Activated CD8-positive, alpha-beta memory T cell treated with anti-CD3 and anti-CD28 coated beads, Interleukin-2, amount 50 U/mL, for 1 hour (primary cell): Measurements from ENCODE around the gene HAPLN2.

Source experiments
- DNase-seq: peaks from one replicate; pipeline ENCODE4 v3.0.0-alpha.2; 2020; ENCODE audit errors: extremely low read depth

The HAPLN2 gene

DNA sequence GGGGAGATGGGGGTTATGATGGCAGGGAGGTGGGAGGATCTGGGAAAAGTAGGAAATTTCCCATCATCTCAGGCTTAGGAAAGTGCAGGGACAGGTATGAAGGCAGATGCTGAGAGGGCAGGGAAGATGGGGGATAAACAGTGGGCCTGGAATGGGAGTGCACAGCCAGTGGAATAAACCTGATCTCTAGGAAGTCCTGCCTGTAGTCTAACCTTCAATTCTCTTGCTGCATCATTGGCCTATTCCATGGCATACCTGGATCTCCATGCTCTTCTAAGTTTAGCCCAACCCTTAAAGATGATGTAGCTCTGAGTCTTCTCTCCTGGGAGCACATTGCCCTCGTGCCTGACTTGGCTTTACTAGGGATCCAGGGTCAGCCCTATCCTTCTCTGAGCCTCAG lies 25.4 kb downstream of the HAPLN2 start:
- no peak for DNase-seq

DNA sequence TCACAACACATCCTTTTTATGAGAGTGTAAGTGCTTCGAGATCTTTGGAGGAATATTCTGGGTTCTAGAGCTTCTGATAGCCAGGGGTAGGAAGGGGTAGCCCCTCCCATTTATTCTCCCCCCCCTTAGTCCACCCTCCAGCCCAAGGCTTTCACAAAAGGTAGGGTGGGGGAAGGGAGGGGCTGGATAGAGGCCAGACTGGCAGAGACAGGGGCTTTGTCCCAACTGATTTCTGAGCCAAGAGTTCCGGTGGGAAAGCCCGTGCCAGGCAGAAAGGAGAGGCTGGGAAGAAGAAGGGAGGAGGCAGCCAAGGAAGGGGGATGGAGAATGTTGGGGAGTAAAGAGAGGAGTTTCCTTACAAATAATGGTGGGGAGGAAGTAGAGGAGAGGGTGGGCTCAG lies 25.8 kb downstream of the HAPLN2 start:
- DNase-seq: no peak

DNA sequence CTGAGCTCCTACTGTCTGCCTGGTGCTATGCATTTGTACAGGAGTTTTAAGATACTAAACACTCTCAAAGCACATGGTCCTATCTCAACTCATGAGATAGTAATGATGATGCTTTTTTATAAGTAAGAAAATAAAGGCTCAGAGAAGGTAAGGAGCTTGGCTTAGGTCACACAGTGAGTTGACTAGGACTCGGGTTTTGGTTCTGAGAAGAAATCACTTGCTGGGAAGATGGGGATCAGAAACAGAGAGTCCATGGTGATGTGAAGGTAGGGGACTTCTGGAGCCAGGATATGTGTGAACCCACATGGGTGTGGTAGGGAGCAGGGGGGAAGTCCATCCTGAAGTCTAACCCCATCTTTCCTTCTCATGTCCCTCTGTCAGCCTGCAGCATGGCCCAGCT lies 26.5 kb downstream of the HAPLN2 start:
- DNase-seq: no peak

DNA sequence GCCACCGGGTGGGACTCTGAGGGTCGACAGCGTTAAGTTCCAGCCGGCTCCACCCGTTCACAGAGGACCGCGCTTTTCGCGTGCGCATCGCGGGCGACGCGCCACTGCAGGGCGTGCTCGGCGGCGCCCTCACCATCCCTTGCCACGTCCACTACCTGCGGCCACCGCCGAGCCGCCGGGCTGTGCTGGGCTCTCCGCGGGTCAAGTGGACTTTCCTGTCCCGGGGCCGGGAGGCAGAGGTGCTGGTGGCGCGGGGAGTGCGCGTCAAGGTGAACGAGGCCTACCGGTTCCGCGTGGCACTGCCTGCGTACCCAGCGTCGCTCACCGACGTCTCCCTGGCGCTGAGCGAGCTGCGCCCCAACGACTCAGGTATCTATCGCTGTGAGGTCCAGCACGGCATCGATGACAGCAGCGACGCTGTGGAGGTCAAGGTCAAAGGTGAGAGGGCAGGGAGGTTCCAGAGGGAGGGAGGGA lies 27.6 kb downstream of the HAPLN2 start:
- no peak for DNase-seq

DNA sequence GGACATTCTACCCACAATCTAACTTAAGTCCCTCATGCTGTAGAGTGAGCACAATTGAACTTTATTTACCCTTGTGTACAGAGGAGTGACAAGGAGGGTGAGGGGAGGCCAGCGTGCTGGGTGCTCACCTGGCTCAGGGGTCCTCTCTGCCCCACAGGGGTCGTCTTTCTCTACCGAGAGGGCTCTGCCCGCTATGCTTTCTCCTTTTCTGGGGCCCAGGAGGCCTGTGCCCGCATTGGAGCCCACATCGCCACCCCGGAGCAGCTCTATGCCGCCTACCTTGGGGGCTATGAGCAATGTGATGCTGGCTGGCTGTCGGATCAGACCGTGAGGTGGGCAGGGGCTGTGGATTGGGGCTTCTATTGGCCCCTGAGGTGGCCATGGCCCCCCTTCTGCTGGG lies 28.1 kb downstream of the HAPLN2 start:
- DNase-seq: no peak

DNA sequence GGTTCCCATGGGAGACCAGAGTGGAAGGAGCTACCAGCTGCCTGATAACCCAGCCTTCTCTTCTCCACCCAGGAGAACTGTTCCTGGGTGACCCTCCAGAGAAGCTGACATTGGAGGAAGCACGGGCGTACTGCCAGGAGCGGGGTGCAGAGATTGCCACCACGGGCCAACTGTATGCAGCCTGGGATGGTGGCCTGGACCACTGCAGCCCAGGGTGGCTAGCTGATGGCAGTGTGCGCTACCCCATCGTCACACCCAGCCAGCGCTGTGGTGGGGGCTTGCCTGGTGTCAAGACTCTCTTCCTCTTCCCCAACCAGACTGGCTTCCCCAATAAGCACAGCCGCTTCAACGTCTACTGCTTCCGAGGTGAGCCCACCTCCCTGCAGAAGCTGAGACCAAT lies 29.3 kb downstream of the HAPLN2 start:
- DNase-seq: no peak

DNA sequence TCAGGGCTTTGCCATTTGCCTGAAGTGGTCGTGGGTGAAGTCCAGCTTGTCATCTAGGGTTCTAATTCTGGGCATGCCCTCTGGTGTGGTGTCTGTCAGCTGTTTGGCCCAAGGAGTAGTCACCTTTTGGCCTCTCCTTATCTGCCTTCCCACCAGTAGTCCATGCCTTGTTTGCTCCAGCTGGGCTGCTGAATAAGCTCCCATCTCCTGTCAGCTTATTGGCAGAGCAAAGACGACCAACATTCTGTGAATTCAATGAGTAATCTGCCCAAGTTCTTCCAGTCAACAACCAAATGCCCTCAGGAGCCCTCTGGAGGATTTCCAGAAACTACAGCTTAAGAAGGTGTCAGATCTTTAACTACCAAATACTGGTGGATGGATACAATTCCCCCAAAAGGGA lies 29.7 kb downstream of the HAPLN2 start:
- DNase-seq: no peak

DNA sequence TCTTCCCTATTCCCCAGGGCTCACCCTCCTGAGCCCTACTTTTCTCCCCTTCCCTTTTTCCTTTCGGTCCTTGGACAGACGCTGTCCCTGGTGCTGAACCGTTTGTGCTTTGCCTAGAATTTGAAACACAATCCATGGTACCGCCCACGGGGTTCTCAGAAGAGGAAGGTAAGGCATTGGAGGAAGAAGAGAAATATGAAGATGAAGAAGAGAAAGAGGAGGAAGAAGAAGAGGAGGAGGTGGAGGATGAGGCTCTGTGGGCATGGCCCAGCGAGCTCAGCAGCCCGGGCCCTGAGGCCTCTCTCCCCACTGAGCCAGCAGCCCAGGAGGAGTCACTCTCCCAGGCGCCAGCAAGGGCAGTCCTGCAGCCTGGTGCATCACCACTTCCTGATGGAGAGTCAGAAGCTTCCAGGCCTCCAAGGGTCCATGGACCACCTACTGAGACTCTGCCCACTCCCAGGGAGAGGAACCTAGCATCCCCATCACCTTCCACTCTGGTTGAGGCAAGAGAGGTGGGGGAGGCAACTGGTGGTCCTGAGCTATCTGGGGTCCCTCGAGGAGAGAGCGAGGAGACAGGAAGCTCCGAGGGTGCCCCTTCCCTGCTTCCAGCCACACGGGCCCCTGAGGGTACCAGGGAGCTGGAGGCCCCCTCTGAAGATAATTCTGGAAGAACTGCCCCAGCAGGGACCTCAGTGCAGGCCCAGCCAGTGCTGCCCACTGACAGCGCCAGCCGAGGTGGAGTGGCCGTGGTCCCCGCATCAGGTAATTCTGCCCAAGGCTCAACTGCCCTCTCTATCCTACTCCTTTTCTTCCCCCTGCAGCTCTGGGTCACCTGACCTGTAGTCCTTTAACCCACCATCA lies 33.1 kb downstream of the HAPLN2 start:
- no peak for DNase-seq

DNA sequence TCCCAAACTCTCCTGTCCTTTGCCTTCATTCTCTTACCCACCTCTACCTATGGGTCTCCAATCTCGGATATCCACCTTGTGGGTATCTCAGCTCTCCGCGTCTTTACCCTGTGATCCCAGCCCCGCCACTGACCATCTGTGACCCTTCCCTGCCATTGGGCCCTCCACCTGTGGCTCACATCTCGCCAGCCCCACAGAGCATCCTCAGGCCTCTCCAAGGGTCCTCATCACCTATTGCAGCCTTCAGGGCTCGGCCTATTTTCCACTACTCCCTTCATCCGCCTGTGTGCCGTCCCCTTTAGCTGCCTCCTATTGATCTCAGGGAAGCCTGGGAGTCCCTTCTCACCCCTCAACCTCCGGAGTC lies 33.8 kb downstream of the HAPLN2 start:
- no peak for DNase-seq

DNA sequence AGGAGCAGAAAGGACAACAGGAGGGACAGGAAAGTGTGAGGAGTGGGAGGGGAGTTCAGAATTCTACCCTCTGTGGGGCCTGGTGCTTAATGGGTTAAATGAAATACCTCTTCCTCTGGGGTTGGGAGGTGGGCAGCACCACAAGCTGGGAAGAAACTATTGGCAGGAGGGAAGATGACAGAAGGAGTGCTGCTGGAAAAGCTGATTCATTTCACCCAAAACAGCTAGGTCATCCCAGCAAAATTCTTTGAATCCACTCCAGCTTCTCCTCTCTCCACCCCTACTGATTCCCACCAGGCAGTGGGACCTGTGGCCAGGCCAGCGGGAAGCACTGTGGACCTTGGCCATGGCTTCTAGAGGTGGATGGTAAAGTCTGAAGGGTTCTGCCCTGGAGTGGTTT lies 35.5 kb downstream of the HAPLN2 start:
- DNase-seq: no peak

DNA sequence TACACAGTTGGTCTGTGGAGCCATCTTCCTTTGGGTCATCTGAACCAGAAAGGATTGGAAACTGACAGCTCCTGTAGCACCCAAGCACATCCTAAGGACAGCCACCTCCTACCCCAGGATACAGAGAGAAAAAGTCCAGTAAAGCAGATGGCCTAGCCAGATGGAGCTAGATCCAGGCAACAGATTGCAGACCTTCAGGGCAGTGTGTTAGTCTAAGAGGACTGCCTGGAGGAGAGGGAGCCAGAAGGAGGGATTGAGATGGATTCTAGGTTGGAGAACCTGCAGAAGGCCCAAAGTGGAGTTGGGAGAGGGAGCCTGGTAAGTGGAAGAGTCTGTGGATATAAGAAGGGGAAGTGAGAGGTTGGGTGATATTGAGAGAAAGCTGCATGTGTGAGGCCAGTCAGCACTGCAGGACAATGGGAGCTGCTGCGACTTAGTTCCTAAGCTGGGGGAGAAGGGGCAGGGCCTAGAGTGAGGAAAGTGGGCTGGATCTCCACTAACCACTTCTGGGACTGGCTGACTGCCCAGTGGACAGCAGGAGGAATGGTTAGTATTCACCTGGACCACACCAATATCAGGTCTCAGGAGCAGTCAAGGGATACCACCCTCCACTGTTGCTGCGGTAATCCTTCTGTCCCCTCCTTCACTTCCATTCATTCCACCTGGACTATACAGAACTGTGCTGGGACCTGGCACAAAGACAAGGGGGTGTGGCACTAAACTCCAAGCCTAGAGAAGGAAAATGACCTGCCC lies 36.1 kb downstream of the HAPLN2 start:
- DNase-seq: no peak

DNA sequence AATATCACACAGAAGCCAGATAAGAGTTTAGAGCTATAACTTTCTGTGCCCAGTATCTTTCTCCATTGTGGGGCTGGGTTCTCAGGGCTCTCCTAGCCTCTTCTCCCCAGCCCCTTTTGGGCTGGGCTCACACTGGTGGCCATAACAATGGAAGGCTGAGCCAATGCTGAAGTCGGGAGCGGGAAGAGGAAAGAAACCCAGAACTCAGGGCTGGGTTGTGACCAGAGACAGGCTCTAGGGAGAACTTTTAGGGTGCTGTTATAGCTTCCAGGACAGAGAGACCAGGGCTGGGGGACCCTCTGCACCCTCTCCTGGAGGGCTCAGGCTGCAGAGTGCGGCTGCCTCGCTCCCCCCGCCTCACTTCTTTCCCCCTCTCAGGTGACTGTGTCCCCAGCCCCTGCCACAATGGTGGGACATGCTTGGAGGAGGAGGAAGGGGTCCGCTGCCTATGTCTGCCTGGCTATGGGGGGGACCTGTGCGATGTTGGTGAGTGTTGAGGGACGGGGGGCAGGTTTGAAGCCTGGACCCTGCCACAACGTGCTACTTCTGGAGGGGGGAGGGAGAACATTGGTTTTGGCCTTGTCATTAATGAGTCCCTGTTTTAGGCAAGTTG lies 36.8 kb downstream of the HAPLN2 start:
- DNase-seq: no peak

DNA sequence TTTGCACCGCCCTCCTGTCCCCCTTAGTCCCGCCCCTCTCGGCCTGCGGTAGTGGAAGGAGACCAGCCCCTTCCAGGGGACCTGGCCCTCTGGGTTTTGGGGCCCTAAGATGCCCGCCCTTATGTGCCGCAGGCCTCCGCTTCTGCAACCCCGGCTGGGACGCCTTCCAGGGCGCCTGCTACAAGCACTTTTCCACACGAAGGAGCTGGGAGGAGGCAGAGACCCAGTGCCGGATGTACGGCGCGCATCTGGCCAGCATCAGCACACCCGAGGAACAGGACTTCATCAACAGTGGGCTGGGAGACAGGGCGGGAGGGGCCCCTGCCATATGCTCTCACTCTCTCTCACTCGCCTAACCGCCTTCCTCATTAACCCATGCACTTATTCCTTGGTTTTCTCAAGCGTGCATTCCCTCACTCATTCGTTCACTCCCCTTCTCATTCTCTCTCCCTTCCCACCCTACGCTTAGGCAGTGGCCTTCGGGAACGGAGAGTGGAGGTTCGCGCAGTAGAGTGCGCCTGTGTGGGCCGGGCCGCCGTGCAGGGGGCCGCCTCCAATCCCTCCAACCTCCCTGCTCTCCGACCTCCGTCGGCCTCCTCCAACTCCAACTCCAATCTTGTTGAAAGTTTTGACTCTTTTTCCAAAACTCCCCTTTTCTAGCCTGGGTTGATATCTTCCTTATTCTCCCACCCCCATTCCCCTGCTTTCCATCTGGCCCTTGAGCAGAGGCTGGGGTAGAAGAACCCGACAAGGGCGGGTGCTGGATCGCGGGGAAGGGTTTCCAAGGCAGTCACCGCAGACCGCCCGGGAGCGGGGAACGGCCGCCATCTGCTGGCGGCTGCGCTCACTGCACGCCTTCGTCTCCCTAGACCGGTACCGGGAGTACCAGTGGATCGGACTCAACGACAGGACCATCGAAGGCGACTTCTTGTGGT lies 37.9 kb downstream of the HAPLN2 start:
- peak; percentile 29 for DNase-seq

DNA sequence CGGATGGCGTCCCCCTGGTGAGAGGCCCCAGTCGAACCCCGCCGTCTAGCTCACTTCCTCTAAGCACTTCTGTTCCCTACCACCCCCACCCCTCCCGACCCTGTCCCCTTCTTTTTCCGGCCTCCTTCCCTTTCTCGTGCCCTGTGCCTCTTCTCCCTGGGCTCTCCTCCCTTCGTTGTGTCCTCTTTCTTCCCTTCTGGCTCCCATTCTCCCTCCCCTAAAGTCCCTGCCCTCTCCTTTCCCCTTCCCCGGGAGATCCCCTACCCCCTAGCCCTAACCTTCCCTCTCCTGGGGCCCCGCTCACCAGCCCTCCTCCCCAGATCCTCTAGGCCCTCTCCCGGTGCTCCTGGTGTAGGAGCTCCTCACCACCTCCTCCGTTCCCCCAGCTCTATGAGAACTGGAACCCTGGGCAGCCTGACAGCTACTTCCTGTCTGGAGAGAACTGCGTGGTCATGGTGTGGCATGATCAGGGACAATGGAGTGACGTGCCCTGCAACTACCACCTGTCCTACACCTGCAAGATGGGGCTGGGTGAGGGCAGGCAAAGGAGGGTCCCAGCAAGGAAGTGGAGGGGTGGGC lies 38.6 kb downstream of the HAPLN2 start:
- DNase-seq: no peak

DNA sequence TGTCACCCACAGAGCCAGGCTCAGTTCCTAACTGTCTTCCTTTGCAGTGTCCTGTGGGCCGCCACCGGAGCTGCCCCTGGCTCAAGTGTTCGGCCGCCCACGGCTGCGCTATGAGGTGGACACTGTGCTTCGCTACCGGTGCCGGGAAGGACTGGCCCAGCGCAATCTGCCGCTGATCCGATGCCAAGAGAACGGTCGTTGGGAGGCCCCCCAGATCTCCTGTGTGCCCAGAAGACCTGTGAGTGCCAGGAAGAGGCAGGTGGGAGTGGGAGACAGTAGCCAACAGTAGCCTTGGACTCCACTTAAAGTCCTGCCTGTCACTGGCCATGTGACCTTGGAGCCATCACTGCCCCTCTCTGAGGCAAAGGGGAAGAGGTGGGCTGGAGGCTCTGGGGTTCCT lies 39.3 kb downstream of the HAPLN2 start:
- no peak for DNase-seq

DNA sequence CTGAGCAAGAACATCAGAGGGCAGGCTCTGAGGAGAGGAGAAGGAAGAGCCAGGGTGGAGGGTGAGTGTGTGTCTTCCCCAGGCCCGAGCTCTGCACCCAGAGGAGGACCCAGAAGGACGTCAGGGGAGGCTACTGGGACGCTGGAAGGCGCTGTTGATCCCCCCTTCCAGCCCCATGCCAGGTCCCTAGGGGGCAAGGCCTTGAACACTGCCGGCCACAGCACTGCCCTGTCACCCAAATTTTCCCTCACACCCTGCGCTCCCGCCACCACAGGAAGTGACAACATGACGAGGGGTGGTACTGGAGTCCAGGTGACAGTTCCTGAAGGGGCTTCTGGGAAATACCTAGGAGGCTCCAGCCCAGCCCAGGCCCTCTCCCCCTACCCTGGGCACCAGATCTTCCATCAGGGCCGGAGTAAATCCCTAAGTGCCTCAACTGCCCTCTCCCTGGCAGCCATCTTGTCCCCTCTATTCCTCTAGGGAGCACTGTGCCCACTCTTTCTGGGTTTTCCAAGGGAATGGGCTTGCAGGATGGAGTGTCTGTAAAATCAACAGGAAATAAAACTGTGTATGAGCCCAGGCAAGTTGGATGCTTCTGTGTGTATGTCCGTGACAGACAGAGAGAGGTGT lies 39.8 kb downstream of the HAPLN2 start:
- DNase-seq: no peak

DNA sequence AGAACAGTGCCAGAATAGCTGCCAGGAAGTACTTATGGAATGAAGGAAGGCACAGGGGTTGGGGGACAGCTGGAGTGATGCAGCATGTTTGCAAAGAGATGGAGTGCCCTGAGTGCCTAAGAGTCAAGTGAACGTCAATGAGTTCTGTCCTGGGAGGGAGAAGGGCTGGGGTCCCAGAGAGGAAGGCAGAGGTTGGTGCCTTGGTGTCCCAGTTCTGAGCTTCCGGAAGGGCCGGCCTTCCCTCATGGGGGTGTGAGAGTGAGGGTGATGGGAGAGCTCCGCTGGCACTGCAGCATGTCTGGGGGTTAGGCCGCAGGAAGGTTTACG lies 40.4 kb downstream of the HAPLN2 start:
- no peak for DNase-seq

DNA sequence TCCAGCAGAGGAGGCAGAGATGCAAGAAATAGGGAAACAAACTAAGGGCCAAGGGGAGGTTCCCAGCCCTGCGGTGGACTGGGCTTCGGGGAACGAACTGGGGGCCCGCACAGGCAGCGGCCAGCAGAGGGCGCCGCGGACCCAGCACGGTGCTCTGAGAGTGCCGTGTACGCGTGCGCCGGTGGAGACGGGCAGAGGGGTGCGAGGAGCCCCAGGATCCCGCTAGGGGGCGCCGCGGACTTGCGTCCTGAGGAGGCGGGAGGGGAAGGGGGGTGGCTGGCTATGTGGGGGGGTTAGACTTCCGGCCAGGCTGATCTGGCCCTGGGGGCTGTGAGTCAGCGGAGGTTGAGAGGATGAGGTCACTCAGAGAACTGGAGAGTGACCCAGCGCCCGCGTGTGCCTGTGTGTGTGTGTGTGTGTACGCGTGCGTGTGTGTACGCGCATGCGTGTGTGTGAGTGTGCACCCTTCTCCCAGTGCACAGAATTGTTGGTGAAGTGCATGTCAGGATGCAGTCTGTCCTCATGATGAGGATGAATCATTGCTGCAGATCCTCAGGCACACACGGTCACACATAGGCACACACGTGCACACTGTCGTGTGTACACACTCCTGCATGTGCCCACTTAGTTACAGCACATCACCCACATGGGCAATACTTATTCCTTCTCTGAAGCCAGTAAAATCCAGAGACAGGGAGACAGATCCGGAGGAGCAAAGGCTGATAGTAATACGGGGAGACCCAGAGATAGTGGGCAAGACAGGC lies 41.0 kb downstream of the HAPLN2 start:
- peak; percentile 75 for DNase-seq

DNA sequence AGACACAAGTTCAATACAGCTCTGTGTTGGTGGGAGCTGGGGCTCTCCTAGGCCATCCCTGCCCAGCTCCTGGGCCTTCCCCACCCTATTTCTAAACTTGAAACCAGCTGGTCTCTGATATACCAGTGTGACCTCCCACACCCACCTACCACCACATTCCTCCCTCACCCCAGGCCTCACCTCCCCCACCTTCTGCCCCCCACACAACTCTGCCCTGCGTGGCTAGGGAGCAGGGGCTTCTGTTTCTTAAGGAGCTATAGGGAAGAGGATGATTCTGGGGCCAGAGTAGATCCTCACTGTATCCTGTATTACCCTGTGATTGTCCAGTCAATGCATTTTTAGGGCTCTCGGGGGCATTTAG lies 41.5 kb downstream of the HAPLN2 start:
- no peak for DNase-seq
